HG02571 (cell line): ENCODE data around the gene SMYD5.
A peak's percentile ranks its signal among the peaks of the same experiment; 100 is the strongest.
"Not testable (repeated sequence)": the region's sequence is repeated elsewhere in the genome, so short reads cannot be mapped to it uniquely, and the experiment has no call there.

Experiments used
- ATAC-seq: cut with Tn5 transposase; IDR thresholded peaks from one replicate; pipeline ENCODE4 v1.9.1; 2021; ENCODE audit warnings: mild to moderate bottlenecking, moderate library complexity; ENCODE audit not compliant: unreplicated experiment

The SMYD5 gene

GRCh38 chr2:73214120-73215035 lies at the start of gene SMYD5:
Gene SMYD5 (plus strand): TSS chr2:73214245. CDS start chr2:73214267, 22 bp downstream.
- peak; percentile 91 for ATAC-seq

GRCh38 chr2:73165978-73166377 lies 48.1 kb upstream of the SMYD5 start:
- ATAC-seq: not testable (repeated sequence)

- not testable (repeated sequence) for ATAC-seq
Measured at GRCh38 chr2:73166813-73167212, 47.2 kb upstream of the SMYD5 start.

- not testable (repeated sequence) for ATAC-seq
Measured at GRCh38 chr2:73168348-73168747, 45.7 kb upstream of the SMYD5 start.

- not testable (repeated sequence) for ATAC-seq
Measured at GRCh38 chr2:73170341-73170740, 43.7 kb upstream of the SMYD5 start.

- no peak for ATAC-seq
Measured at GRCh38 chr2:73172963-73173362, 41.1 kb upstream of the SMYD5 start.

GRCh38 chr2:73173781-73174180 lies 40.3 kb upstream of the SMYD5 start:
- no peak for ATAC-seq

- ATAC-seq: no peak
Measured at GRCh38 chr2:73174244-73174643, 39.8 kb upstream of the SMYD5 start.

GRCh38 chr2:73174941-73175662 lies 38.9 kb upstream of the SMYD5 start:
- ATAC-seq: no peak

GRCh38 chr2:73175663-73176204 lies 38.3 kb upstream of the SMYD5 start:
- ATAC-seq: no peak

GRCh38 chr2:73176205-73176880 lies 37.7 kb upstream of the SMYD5 start:
- no peak for ATAC-seq

GRCh38 chr2:73176881-73177644 lies 37.0 kb upstream of the SMYD5 start:
- ATAC-seq: peak; percentile 81

- ATAC-seq: no peak
Measured at GRCh38 chr2:73177645-73178255, 36.3 kb upstream of the SMYD5 start.

GRCh38 chr2:73185965-73186364 lies 28.1 kb upstream of the SMYD5 start:
- no peak for ATAC-seq

GRCh38 chr2:73187549-73187948 lies 26.5 kb upstream of the SMYD5 start:
- ATAC-seq: no peak

GRCh38 chr2:73197579-73197978 lies 16.5 kb upstream of the SMYD5 start:
- no peak for ATAC-seq

- not testable (repeated sequence) for ATAC-seq
Measured at GRCh38 chr2:73200281-73200680, 13.8 kb upstream of the SMYD5 start.

- no peak for ATAC-seq
Measured at GRCh38 chr2:73202156-73203054, 11.6 kb upstream of the SMYD5 start, which contains the start of gene NOTO. Gene NOTO (plus strand): TSS chr2:73202574. CDS start chr2:73202667, 93 bp downstream.
